ENCODE measurements around the gene EIF2B1.

DNA sequence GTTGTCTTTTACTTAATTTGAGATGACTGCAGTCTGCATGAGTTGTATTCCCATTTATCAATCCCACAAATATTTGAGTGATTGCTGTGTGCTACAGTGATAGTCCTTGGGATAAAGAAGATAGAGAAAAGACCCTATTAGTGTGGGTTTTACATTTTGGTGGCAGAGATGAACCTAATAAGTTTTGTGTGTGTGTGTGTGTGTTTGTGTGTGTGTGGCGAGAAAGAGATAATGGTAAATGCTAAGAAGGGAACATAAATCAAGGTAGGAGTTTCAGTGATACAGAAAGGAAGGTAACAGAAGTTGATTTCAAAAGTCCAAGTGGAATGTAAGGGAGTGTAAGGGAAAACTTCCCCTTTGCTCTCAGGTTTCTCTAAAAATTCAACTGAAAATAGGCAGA is 34.2 kb downstream of the EIF2B1 start:
- TF ChIP-seq NRF1 (IDR thresholded peaks at IDR 0.05; ENCODE audit: low read depth, low read length), result no peak
- no peak for TF ChIP-seq TAF1 (IDR thresholded peaks at IDR 0.05; ENCODE audit: borderline replicate concordance, low read depth, low read length)
- TF ChIP-seq RFX5 (IDR thresholded peaks at IDR 0.05; ENCODE audit: low read length), result no peak
- no peak for TF ChIP-seq EZH2phosphoT487 (IDR thresholded peaks at IDR 0.05; ENCODE audit: borderline replicate concordance, low read depth)
- no peak for TF ChIP-seq USF1 (IDR thresholded peaks at IDR 0.05; ENCODE audit: borderline replicate concordance, low read depth)
- TF ChIP-seq, protein P1, sequence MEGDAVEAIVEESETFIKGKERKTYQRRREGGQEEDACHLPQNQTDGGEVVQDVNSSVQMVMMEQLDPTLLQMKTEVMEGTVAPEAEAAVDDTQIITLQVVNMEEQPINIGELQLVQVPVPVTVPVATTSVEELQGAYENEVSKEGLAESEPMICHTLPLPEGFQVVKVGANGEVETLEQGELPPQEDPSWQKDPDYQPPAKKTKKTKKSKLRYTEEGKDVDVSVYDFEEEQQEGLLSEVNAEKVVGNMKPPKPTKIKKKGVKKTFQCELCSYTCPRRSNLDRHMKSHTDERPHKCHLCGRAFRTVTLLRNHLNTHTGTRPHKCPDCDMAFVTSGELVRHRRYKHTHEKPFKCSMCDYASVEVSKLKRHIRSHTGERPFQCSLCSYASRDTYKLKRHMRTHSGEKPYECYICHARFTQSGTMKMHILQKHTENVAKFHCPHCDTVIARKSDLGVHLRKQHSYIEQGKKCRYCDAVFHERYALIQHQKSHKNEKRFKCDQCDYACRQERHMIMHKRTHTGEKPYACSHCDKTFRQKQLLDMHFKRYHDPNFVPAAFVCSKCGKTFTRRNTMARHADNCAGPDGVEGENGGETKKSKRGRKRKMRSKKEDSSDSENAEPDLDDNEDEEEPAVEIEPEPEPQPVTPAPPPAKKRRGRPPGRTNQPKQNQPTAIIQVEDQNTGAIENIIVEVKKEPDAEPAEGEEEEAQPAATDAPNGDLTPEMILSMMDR (IDR thresholded peaks at IDR 0.05), result no peak
